Glutamatergic neuron (in vitro differentiated cells): ENCODE results near the gene SMIM17. TPM values are rescaled to one million over a fixed set of nuclear protein-coding genes. Genes with fewer than 3 reads are reported as not detected.

Source experiments
- DNase-seq: peaks from one replicate; pipeline ENCODE4 v3.0.0; 2022
- H3K27ac Mint-ChIP-seq: one replicate; pipeline ENCODE4 v1.8.0; 2020; ENCODE audit warnings: mild to moderate bottlenecking, mixed read lengths, inconsistent platforms; ENCODE audit not compliant: unreplicated experiment
- H3K27me3 Mint-ChIP-seq: one replicate; pipeline ENCODE4 v1.8.0; 2020; ENCODE audit warnings: mild to moderate bottlenecking, moderate library complexity, mixed read lengths, inconsistent platforms; ENCODE audit not compliant: unreplicated experiment
- H3K36me3 Mint-ChIP-seq: one replicate; pipeline ENCODE4 v1.8.0; 2020; ENCODE audit warnings: mild to moderate bottlenecking, mixed read lengths, inconsistent platforms; ENCODE audit not compliant: unreplicated experiment
- H3K4me1 Mint-ChIP-seq: one replicate; pipeline ENCODE4 v1.8.0; 2020; ENCODE audit warnings: mild to moderate bottlenecking, low read depth, mixed read lengths, inconsistent platforms; ENCODE audit not compliant: unreplicated experiment
- H3K4me3 Mint-ChIP-seq: one replicate; pipeline ENCODE4 v1.8.0; 2020; ENCODE audit warnings: mild to moderate bottlenecking, mixed read lengths, inconsistent platforms; ENCODE audit not compliant: unreplicated experiment
- H3K9me3 Mint-ChIP-seq: one replicate; pipeline ENCODE4 v1.8.0; 2020; ENCODE audit warnings: mild to moderate bottlenecking, moderate library complexity, mixed read lengths, inconsistent platforms; ENCODE audit not compliant: unreplicated experiment
- total RNA-seq: library from RNA; stranded (reverse); fragmentation: NEBNext Ultra II Directional; extraction: Animal tissue kit (Norgen Biotek cat#: 25700); gene quantifications from one replicate; pipeline ENCODE4 v1.2.1, GENCODE V29; 2021; ENCODE audit not compliant: unreplicated experiment
- TF ChIP-seq, protein P1 (sequence below): fragments of 200-600 bp; sonication (generic); IDR thresholded peaks from one replicate; pipeline ENCODE4 v1.5.0; 2021; ENCODE audit not compliant: partially characterized antibody, unreplicated experiment

SMIM17 gene
- total RNA-seq, 1 donor from 2014 or later: 2.7 TPM

DNA sequence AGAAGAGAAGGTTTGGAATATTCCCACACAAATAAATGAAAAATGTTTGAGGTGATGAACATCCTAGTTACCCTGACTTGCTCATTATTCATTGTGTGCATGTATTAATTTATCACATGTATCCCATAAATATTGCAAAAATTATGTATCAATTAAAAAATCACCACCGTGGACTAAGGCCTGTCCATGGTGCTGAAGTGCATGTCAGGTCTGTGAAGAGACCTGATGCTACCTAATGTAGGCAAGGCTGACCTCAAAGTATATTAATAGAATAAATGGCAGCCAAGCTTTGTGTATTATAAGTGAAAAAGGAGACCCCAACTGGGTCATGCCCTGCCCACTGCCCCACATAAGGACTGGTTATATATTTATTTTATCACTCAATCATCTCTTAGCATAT lies 63.0 kb downstream of the SMIM17 start:
- Mint-ChIP-seq H3K9me3 (peaks cover 3% of the 10 kb centered on the region), H3K4me3 (no peak overlapping the region)

More for the DNA sequence above, 63.0 kb downstream of the SMIM17 start:
- Mint-ChIP-seq H3K27me3 (peaks cover 2% of the 10 kb centered on the region), H3K36me3 (no peaks in the 10 kb centered on the region), H3K27ac (no peak overlapping the region), H3K4me1 (no peaks in the 10 kb centered on the region)
- TF ChIP-seq, protein P1, sequence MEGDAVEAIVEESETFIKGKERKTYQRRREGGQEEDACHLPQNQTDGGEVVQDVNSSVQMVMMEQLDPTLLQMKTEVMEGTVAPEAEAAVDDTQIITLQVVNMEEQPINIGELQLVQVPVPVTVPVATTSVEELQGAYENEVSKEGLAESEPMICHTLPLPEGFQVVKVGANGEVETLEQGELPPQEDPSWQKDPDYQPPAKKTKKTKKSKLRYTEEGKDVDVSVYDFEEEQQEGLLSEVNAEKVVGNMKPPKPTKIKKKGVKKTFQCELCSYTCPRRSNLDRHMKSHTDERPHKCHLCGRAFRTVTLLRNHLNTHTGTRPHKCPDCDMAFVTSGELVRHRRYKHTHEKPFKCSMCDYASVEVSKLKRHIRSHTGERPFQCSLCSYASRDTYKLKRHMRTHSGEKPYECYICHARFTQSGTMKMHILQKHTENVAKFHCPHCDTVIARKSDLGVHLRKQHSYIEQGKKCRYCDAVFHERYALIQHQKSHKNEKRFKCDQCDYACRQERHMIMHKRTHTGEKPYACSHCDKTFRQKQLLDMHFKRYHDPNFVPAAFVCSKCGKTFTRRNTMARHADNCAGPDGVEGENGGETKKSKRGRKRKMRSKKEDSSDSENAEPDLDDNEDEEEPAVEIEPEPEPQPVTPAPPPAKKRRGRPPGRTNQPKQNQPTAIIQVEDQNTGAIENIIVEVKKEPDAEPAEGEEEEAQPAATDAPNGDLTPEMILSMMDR: no peak
- DNase-seq: no peak

Other genes starting within 250 kb of the SMIM17 start
- 7.5 TPM for gene ZNF582, start 249.6 kb upstream of the SMIM17 start, total RNA-seq
- gene ZNF583, start 238.8 kb upstream of the SMIM17 start, total RNA-seq: 13.6 TPM
- gene ZNF667, start 165.8 kb upstream of the SMIM17 start, total RNA-seq: 6.0 TPM
- gene ZNF471, start 135.3 kb upstream of the SMIM17 start, total RNA-seq: 18.7 TPM
- 25.9 TPM for gene ZFP28, start 104.2 kb upstream of the SMIM17 start, total RNA-seq
- gene ZNF470, start 75.7 kb upstream of the SMIM17 start, total RNA-seq: 10.1 TPM
- 48.2 TPM for gene ZNF71, start 47.9 kb upstream of the SMIM17 start, total RNA-seq
- gene ZNF835, start 28.6 kb downstream of the SMIM17 start, total RNA-seq: 2.7 TPM
- 11.6 TPM for gene PEG3, start 197.6 kb downstream of the SMIM17 start, total RNA-seq
- not detected for gene ZIM2, start 197.6 kb downstream of the SMIM17 start, total RNA-seq